CD4-positive, alpha-beta T cell treated with Interleukin-15 for 1 hour (primary cell): ENCODE measurements around the gene METTL5.

Experiments
- DNase-seq: peaks from one replicate; pipeline ENCODE4 v3.0.0-alpha.2; 2020

METTL5 gene

DNA sequence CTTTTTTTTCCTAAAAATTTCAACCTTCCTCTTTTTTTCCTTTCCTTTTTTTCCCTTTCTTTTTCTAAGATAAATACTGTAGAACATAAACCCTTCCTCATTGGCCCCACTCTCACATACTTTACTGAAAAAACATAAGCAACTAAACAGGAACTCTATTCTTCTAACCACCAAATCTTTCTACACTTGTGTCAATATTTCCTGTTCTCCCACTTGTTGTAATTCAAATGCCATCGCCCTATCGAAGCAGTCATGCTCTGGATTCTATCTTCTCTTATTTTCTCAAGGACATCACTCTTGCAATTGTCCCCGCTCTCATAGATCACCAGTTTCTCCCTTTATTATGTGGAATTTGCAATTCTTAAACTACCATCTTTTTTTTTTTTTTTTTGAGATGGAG lies 46.3 kb downstream of the METTL5 start:
- no peak for DNase-seq

DNA sequence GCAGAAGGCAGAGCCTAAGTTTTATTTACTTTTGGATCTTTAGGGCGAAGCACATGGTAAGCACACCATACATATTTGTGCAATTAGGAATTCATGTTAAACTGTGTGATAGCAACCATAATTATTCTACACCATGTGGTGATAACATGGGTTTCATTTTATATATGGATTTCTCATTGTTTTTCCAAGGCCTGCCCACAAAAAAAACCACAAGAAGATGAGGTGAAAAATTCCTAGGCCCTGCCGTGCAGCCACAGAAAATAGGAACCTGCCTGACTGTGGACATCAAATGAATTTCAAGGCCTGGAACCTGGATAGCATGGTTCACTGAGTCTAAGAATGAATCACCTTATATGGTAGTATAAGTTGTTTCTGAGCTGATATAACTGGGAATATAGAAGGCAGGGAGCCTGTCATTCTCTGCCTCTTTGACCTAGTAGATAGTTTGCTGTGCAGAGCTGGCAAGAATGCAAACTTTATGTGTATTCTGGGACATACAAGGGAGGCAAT lies 48.4 kb downstream of the METTL5 start:
- DNase-seq: no peak

DNA sequence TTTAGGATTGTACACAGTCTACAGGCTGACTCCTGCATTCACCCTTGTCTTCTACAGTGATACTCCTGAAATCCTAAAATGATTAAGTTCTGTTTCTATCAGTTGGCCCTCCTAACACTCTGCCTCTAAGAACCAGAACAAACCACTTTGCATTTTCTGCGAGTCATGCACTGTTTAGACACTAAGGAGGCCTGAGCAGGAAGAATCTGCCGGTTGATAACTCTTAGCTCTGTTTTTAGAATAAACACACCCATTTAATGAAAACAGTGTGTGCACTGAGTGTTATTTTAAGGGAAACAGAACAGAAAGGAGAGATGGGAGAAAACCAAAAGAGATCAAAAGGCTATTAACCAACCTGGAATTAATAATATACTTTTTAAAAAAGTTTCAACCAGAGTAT lies 48.9 kb downstream of the METTL5 start:
- no peak for DNase-seq

DNA sequence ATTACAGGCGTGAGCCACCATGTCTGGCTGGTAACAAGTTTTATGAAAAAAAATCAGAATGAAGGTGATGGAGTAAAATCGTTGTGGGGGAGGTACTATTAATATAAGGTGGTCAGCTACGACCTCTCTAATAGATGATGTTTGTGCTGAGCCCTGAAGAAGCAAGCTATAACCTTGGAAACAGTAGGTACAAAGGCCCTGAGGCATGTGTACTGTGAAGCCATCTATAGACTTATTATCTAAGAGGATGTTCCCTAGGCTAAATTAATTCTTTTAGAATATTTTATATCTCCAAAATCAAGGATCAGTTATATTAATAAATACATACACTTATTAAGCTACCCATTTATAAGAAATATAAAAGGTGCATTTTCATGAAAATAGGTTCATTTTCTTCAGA lies 49.4 kb downstream of the METTL5 start:
- no peak for DNase-seq

DNA sequence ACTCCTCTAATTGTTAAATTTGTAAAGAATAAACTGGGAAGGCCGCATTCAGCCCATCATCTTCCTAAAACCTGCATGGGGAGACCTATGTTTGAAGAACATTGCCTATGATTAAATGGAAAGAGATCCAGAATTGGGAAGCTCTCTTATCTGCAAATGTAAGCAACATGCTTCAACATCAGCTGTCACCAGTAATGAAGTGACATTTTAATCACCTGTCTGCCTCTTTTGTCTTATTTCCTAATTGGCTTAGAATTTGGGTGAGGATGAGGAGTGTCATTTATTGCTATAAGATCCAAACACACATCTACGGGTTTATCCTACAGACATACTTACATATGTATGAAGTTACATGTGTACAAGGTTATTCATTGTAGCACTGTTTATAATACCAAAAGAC lies 52.1 kb downstream of the METTL5 start:
- no peak for DNase-seq

DNA sequence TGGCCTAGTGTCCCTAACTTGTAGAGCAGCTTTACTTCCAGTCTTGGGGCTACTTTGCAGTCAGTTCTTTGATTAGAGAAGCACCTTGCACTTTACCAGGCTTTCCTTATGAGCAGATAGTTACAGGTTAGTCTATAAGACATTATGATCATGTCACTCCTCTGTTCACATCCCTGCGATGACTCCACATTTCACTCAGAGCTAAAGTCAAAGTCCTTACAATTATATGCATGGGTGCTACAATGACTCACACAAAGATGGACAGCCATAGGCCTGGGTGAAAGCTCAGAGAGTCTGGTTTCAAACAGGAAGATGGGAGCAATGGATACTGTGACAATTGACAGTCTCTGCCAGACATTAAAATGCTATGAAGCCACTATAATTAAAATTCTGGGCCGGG lies 53.1 kb downstream of the METTL5 start:
- no peak for DNase-seq

- no peak for DNase-seq
These were observed 53.7 kb downstream of the METTL5 start for GRCh38 chr2:169771021-169771420.

DNA sequence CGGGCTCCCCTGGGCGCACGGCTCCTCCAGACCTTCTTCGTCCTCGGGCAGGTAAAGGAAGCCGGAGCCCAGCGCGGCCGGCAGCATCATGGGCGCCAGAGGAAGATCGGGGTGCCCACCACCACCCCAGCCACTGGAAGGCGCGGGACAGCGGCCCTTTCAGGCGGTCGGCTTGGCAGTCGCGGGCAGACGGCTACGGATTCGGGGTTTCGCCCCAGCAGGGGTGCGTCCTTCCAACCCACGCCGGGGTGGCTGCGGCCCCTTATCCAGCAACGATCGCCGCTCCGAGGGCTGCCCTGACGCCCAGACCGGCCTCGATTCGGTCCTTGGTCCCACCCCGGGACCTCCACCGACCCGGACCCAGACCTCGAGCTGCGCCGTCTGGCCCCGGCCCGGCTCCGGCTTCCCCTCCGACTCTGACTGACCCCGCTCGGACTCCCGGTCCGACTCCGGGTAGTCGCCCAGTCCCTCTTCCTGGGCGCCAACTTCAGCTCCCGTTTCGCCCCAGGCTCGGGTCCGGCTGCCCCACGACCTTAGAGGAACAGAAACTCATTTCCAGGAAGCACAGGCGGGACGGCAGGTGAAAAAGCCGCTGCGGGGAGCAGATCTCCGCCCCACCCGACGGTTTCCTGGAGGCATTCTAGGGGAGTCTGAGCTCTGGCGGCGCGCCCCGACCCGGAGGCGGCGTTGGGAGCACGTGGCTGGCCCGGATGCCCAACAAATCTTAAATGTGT lies 56.3 kb downstream of the METTL5 start:
- peak; percentile 23 for DNase-seq

- DNase-seq: peak; percentile 45
These were observed 57.3 kb downstream of the METTL5 start for GRCh38 chr2:169767243-169767888.

GRCh38 chr2:169765523-169765922 lies 59.2 kb downstream of the METTL5 start:
- no peak for DNase-seq

DNA sequence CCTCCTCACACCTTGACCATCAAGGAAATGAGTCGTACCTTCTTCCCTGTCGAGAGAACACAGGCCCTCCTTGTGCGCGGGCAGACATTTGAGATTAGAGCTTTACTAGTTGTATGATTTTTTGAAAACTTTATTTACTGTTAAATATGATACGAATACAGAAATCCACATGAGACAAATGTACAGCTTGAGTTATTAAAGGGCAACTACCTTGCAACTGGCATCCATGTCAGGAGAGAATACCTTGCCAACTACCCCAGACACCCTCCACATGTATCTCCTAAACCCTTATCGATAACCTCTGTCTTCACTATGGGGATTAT lies 62.8 kb downstream of the METTL5 start:
- no peak for DNase-seq
